Measurements from ENCODE around the gene GDF10. TPM values are rescaled to one million over a fixed set of nuclear protein-coding genes. Genes with fewer than 3 reads are reported as not detected.

Gene GDF10
- polyA plus RNA-seq, 1 of the 3 experiments (the other 2 are of a cell fraction) = 0.02 TPM

DNA sequence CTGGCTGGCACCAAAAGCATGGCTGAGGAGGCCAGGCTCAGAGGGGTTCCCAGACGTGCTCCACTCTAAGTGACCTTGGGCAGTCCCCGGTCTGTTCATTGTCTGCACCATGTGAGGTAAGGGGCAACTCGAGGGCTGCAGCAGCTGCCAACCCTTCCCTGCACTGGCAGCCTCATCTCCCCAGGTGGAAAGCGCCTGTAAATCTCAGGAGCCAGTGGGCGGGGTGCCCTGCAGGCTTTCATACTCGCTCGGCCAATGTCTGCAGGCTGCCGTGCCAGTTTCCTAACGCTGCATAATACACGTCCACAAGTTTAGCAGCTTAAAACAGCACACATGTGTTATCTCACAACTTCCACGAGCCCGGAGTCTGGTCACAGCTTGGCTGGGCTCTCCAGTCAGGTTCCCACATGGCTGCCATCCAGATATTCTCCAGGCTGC is 12.6 kb upstream of the GDF10 start:
- 28% methylated on average over 6 of the region's 12 CpGs for WGBS (ENCODE audit: low lambda C conversion rate)

More for the DNA sequence above, 12.6 kb upstream of the GDF10 start:
- TF ChIP-seq, protein P1, sequence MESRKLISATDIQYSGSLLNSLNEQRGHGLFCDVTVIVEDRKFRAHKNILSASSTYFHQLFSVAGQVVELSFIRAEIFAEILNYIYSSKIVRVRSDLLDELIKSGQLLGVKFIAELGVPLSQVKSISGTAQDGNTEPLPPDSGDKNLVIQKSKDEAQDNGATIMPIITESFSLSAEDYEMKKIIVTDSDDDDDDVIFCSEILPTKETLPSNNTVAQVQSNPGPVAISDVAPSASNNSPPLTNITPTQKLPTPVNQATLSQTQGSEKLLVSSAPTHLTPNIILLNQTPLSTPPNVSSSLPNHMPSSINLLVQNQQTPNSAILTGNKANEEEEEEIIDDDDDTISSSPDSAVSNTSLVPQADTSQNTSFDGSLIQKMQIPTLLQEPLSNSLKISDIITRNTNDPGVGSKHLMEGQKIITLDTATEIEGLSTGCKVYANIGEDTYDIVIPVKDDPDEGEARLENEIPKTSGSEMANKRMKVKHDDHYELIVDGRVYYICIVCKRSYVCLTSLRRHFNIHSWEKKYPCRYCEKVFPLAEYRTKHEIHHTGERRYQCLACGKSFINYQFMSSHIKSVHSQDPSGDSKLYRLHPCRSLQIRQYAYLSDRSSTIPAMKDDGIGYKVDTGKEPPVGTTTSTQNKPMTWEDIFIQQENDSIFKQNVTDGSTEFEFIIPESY (IDR thresholded peaks at IDR 0.05; ENCODE audit: borderline replicate concordance, low read depth) = no peak
- TF ChIP-seq TCF12 (IDR thresholded peaks at IDR 0.05) = no peak
- TF ChIP-seq FOSL2 (IDR thresholded peaks at IDR 0.05; ENCODE audit: borderline replicate concordance, low read depth) = no peak
- TF ChIP-seq FOXJ3 (CRISPR knock-in tag; IDR thresholded peaks at IDR 0.05) = 0 out of 2 replicates have a peak, but pooled peaks have one; percentile 26
- TF ChIP-seq GATA2 (CRISPR knock-in tag; IDR thresholded peaks at IDR 0.05) = peak; percentile 9; the same call in 1 of the 2 replicates
- no peak for TF ChIP-seq NRF1 (IDR thresholded peaks at IDR 0.05; ENCODE audit: low read depth, low read length)
- no peak for TF ChIP-seq PBX3 (IDR thresholded peaks at IDR 0.05)
- TF ChIP-seq CHD2 (IDR thresholded peaks at IDR 0.05; ENCODE audit: low read length, partially characterized antibody) = peak; percentile 15
- TF ChIP-seq MXI1 (IDR thresholded peaks at IDR 0.05; ENCODE audit: low read depth, low read length) = peak; percentile 44; the same call in 1 of the 2 replicates
- peak in 1 of 2 experiments; percentile 54; a peak in 1 of 4 replicates for TF ChIP-seq EP300 (IDR thresholded peaks at IDR 0.05; ENCODE audit: borderline replicate concordance in 1 of 2, low read depth in 1 of 2, low read length in 1 of 2)
- TF ChIP-seq, protein P2, sequence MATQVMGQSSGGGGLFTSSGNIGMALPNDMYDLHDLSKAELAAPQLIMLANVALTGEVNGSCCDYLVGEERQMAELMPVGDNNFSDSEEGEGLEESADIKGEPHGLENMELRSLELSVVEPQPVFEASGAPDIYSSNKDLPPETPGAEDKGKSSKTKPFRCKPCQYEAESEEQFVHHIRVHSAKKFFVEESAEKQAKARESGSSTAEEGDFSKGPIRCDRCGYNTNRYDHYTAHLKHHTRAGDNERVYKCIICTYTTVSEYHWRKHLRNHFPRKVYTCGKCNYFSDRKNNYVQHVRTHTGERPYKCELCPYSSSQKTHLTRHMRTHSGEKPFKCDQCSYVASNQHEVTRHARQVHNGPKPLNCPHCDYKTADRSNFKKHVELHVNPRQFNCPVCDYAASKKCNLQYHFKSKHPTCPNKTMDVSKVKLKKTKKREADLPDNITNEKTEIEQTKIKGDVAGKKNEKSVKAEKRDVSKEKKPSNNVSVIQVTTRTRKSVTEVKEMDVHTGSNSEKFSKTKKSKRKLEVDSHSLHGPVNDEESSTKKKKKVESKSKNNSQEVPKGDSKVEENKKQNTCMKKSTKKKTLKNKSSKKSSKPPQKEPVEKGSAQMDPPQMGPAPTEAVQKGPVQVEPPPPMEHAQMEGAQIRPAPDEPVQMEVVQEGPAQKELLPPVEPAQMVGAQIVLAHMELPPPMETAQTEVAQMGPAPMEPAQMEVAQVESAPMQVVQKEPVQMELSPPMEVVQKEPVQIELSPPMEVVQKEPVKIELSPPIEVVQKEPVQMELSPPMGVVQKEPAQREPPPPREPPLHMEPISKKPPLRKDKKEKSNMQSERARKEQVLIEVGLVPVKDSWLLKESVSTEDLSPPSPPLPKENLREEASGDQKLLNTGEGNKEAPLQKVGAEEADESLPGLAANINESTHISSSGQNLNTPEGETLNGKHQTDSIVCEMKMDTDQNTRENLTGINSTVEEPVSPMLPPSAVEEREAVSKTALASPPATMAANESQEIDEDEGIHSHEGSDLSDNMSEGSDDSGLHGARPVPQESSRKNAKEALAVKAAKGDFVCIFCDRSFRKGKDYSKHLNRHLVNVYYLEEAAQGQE (IDR thresholded peaks at IDR 0.05; ENCODE audit: low read depth, low read length) = no peak
- no peak for TF ChIP-seq GABPA (IDR thresholded peaks at IDR 0.05; ENCODE audit: low read depth)
- no peak for TF ChIP-seq TAF1 (IDR thresholded peaks at IDR 0.05; ENCODE audit: borderline replicate concordance, low read depth, low read length)
- TF ChIP-seq ELF1 (IDR thresholded peaks at IDR 0.05) = no peak
- no peak for TF ChIP-seq NFIC (IDR thresholded peaks at IDR 0.05; ENCODE audit: borderline replicate concordance)
- TF ChIP-seq YY1 (IDR thresholded peaks at IDR 0.05; ENCODE audit: low read depth) = no peak
- no peak for TF ChIP-seq FOXM1 (IDR thresholded peaks at IDR 0.05; ENCODE audit: low read depth)
- DNase-seq = peak; percentile 50
- Histone ChIP-seq H4K20me1 (ENCODE audit: insufficient read depth) (no peaks in the 10 kb centered on the region), H3K9me3 (no peaks in the 10 kb centered on the region), H2AFZ (ENCODE audit: low read depth) (no peak overlapping the region), H3K27me3 (ENCODE audit: insufficient read depth) (no peaks in the 10 kb centered on the region), H3K27ac (ENCODE audit: low read depth in 2 of 2, low read length in 1 of 2) (peak overlapping the region in 1 of 2 experiments; percentile 92; a peak in 2 of 4 replicates), H3K36me3 (replicated peaks in 1 of 2; ENCODE audit: control insufficient read depth in 1 of 2, insufficient read depth in 2 of 2, low read length in 1 of 2) (no peaks in the 10 kb centered on the region), H3K4me2 (no peak overlapping the region), H3K4me3 (ENCODE audit: low read depth in 2 of 2, low read length in 1 of 2) (no peak overlapping the region), H3K4me1 (ENCODE audit: control insufficient read depth in 1 of 2, insufficient read depth in 2 of 2, low read depth in 1 of 2, low read length in 1 of 2) (peaks cover 0 to 54% of the 10 kb centered on the region in 2 experiments; a peak in 1 of 4 replicates), H3K9ac (no peak overlapping the region), H3K9me2 (no peaks in the 10 kb centered on the region), H3K79me2 (ENCODE audit: insufficient read depth) (no peaks in the 10 kb centered on the region), H3F3A (replicated peaks; ENCODE audit: insufficient read depth) (no peaks in the 10 kb centered on the region)
- CTCF ChIA-PET = interaction anchor here (0.8 to 2.0 kb wide), 8 partner anchors 10 to 263 kb away, joined by 3 to 12 read pairs (median 3); no protein-coding TSS in a partner anchor
- POLR2A ChIA-PET = interaction anchor here (0.7 to 1.7 kb wide), 8 partner anchors 14 to 263 kb away, joined by 3 to 15 read pairs (median 4); no protein-coding TSS in a partner anchor
